Nucleus accumbens (tissue), 56 donors: Measurements from ENCODE around the gene PLXNC1.
A peak's percentile ranks its signal among the peaks of the same experiment; 100 is the strongest.

Source experiments
- DNase-seq, 56 donors: peaks; one replicate each; lab custom pipeline; 2025; lab: John Stamatoyannopoulos, UW

Gene PLXNC1

GRCh38 chr12:94133964-94134795, 14.2 kb upstream of the PLXNC1 start:
- DNase-seq = no peak

GRCh38 chr12:94135896-94136295, 12.5 kb upstream of the PLXNC1 start:
- no peak for DNase-seq

GRCh38 chr12:94139816-94140215, 8.6 kb upstream of the PLXNC1 start:
- DNase-seq = no peak

GRCh38 chr12:94140556-94140955, 7.8 kb upstream of the PLXNC1 start:
- DNase-seq = no peak

DNA sequence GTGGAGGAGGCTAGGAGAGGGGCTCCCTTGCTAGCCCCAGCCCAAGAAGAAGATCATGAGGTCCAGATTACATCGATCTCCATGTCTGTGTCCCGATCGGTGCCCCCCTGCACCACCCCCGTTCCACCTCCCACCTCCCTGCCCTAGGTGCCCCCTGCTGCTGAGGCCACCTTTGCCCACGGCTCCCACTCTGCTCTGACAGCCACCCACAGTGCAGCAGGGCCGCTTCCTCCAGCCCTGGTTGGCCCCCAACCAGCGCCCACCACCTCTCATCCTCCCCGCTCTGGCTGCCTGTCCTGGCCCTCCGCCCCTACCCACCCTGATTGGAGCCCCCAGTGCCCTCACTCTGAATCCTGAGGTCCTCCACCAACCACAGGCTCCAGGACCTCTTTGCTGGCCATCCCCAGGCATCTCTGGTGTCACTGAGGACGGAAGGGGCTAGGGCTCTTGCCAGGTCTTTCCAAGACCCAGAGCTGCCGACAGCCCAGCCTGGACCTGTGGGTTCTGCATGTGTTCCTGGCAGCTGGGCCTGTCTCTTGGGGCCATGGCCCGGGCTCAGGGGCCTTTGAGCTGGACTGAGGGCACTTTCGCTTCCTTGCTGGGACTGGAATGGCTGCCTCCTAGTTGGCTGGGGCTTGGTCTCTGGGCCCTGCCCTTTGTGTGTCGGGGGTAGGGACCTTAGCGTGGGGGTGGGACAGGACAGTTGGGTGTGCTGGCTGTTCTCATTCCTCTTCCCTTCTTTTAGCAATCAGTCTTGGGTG, 7.2 kb upstream of the PLXNC1 start:
- DNase-seq = no peak

DNA sequence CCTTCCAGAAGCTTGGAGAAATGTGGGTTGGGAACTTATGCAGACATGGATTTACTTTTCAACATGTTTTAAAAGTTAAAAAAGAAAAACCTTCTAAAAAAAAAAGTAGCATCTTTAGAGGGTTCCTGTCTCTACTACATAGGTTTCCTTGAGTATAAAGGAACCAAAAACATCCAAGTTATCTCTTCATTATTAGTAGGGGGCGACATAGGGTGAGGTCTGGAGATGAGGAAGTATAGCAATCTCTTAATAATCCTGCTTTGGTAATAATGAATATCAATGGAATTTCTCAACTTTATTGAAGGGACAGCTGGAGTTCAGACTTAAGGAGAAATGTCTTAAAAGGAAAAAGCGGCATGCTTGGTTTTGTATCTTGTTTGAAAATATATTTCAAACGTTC, 6.5 kb upstream of the PLXNC1 start:
- no peak for DNase-seq

DNA sequence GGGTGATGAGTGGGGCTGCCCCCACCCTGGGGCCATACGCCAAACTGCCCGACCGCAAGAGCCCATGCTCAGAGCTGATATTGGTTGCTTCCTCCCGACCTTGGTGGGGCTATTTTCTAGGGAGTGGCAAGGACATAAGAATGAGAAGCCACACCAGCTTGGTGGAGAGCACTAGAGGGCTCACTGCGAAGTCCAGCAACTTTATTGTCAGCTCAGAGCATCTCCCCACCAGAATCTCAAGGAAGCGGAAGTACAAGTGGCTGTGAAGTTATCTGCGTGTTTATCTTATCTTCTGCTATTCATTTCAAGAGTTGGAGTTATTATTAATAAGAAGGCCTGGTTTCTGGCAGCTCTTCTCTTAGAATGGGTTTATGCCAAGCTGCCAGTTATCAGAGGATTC, 4.9 kb upstream of the PLXNC1 start:
- no peak for DNase-seq

GRCh38 chr12:94143951-94144350, 4.4 kb upstream of the PLXNC1 start:
- no peak for DNase-seq

GRCh38 chr12:94144781-94145180, 3.6 kb upstream of the PLXNC1 start:
- no peak for DNase-seq

- peak in 11 of 56 donors; percentile 1 to 33 (median 8) for DNase-seq
Measured at GRCh38 chr12:94145191-94145983, 3.0 kb upstream of the PLXNC1 start.

DNA sequence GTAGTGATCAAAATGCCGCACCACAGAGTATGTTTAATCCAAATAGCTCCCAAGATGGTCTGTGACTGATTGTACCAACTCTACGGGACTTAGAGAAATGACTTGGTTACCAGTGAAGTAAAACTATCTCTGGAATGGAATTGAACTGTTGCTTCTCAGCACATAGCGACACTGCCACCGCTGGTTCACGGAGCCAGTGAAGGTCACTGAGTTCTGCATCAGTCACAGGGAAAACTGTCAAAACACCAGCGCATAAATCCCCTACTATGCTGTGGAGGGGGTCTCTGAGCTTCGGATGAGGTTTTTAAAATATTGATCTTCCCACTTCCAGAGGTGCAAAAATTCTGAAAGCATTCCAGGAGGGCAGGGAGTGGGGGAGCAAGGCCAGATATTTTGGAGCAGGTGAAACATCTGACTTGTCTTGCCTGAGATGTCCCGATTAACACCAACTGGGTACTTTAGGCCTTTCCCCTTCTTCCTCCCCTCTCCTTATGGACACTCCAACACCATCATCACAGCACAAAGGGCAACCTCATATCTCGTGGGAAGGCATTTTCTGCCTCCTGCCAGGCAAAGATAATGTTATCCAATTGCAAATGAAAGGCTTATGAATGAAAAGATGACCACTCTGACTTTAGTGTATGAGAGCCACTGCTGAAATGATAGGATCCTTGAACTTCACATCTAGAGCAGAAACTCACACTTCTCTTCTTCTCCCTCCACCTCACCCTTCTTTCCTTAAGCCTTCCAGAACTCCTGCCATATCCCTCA, 2.0 kb upstream of the PLXNC1 start:
- no peak for DNase-seq

DNA sequence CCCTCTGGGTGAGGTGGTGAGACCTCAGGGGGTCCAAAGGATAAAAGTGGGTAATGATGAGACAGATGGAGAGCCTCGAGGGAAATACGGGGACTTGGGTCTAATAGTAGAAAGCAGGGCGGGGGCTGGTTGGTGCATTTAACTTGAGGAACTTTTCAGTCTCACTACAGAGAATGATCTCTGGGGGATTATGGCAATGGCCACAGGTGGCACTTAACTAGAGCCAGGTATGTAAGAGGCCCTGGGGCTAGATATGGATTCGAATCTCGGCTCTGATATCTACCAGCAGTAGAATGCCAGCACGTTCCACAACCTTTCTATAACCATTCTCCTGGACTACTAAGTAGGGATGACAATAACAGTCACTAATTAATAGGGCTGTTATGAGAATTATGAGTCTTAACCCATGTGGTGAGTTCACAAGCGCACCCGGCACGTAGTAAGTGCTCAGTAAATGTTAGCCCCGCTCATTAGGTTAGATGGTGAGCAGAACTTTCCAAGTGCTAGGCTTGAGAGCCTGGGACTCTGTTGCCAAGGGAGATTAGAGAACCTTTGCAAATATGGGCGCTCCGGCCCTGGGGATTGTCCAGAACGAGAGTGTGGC, 888 bp upstream of the PLXNC1 start:
- DNase-seq = no peak

DNA sequence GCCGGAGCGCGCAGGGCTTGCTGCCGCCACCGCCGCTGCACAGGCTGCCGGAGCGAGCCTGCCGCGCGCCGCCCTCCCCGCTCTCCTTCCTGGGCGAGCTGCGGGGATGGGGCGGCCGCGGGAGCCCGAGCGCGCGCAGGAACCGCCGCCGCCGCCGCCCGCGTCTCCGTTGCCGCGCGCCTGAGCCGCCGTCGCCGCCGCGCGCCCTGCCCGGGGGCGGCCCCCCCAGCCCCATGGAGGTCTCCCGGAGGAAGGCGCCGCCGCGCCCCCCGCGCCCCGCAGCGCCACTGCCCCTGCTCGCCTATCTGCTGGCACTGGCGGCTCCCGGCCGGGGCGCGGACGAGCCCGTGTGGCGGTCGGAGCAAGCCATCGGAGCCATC, 352 bp downstream of the PLXNC1 start:
- DNase-seq = peak in 6 of 56 donors; percentile 22 to 58 (median 36)

GRCh38 chr12:94149119-94149780, 873 bp downstream of the PLXNC1 start:
- peak in 21 of 56 donors; percentile 8 to 56 (median 32) for DNase-seq

GRCh38 chr12:94149781-94150239, 1.4 kb downstream of the PLXNC1 start:
- peak in 28 of 56 donors; percentile 12 to 69 (median 31) for DNase-seq

DNA sequence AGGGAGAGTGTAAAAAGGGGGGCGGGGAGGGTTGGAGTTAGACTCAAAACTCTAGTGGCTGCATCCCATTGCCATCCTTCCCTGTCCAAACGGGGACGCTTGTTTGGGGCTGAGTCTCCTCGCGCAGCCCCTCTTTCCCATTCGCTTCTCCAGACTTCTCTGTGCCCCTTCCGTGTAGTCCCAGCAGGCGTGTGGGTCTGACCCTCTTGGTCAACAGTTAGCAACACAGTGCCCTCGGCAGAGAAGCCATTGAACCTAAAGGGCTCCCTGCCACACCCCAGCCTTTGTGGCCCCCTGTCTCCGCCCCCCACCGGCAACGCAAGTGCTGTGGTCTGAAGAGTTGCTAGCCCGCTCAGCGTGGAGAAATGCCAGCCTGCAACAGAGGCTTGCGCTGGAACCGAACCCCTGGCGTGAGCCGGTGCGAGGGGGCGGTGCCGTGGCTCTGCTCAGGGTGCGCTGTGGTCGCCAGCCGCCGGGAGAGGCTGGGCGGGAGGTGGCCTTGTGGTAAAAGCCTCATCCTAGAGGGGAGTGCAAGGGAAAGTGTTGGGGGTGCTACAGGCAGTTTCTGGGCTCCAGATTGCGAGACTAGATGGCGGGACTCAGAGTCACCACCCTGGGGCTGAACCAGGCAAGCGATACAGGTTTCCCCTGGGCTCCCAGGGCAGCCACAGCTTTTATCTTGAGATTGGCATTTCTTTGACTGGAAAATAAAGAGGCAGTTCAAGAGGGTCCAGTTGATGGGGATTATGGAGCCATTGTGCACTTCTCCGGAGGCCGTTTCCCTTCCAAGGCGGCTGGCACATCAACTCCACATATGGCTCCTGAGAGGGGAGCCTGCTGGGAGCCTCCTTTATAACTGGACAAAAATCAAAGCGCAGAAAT, 2.1 kb downstream of the PLXNC1 start:
- peak in 14 of 56 donors; percentile 10 to 55 (median 30) for DNase-seq

- DNase-seq = peak in 6 of 56 donors; percentile 10 to 22 (median 18)
Measured at GRCh38 chr12:94151582-94151981, 3.2 kb downstream of the PLXNC1 start.
